PC-3 (cell line): ENCODE data around the gene DNAH17. TPM values are rescaled to one million over a fixed set of nuclear protein-coding genes. Genes with fewer than 3 reads are reported as not detected.

Source experiments
- ATAC-seq: fragments of 200-7000 bp; cut with Tn5 transposase; 2 replicates; pipeline ENCODE4 v1.9.1; 2020; ENCODE audit warnings: mild to moderate bottlenecking, moderate library complexity
- BruUV-seq: library from RNA; stranded (reverse); fragments of 400-500 nt; replicated peaks from 2 replicates; lab custom pipeline; 2021; lab: Mats Ljungman, UMichigan
- CTCF ChIA-PET: fragments of 300-600 bp; sonication (Branson Sonifier 250); formaldehyde crosslinking; loops from one replicate; lab custom pipeline; 2022; ENCODE audit warnings: antibody characterized with exemption; lab: Charles Lee
- POLR2A ChIA-PET: fragments of 300-600 bp; sonication (Branson Sonifier 250); formaldehyde crosslinking; loops from one replicate; lab custom pipeline; 2022; ENCODE audit warnings: antibody characterized with exemption; ENCODE audit not compliant: unreplicated experiment; lab: Charles Lee
- DNase-seq: peaks from one replicate; pipeline ENCODE4 v3.0.0-alpha.2; 2015
- H2AFZ ChIP-seq: fragments of 300-600 bp; sonication (generic); 2 replicates; pipeline ENCODE4 v1.6.0; 2016; ENCODE audit warnings: antibody characterized with exemption, low read length
- H3F3A ChIP-seq: fragments of 300-600 bp; sonication (generic); one replicate; pipeline ENCODE4 v1.6.0; 2017; ENCODE audit warnings: antibody characterized with exemption, low read length, control low read depth, mild to moderate bottlenecking; ENCODE audit not compliant: unreplicated experiment
- H3K27ac ChIP-seq: fragments of 300-600 bp; sonication (generic); 2 replicates; pipeline ENCODE4 v1.5.1; 2016; ENCODE audit warnings: mild to moderate bottlenecking, low read length
- H3K27me3 ChIP-seq: fragments of 300-600 bp; sonication (generic); 2 replicates; pipeline ENCODE4 v1.6.1; 2016; ENCODE audit warnings: low read length, mixed read lengths
- H3K36me3 ChIP-seq: fragments of 300-600 bp; sonication (generic); 2 replicates; pipeline ENCODE4 v1.6.1; 2016; ENCODE audit warnings: low read depth, mixed run types, low read length, mixed read lengths
- H3K4me1 ChIP-seq: fragments of 300-600 bp; sonication (generic); 2 replicates; pipeline ENCODE4 v1.5.1; 2016; ENCODE audit warnings: low read length; ENCODE audit not compliant: insufficient read depth
- H3K4me2 ChIP-seq: fragments of 300-600 bp; sonication (generic); 2 replicates; pipeline ENCODE4 v1.6.0; 2016; ENCODE audit warnings: low read length
- H3K4me3 ChIP-seq: fragments of 300-600 bp; sonication (generic); 2 replicates; pipeline ENCODE4 v1.5.1; 2016; ENCODE audit warnings: mild to moderate bottlenecking, low read length, mixed read lengths
- H3K79me2 ChIP-seq: fragments of 300-600 bp; sonication (generic); 2 replicates; pipeline ENCODE4 v1.6.1; 2017; ENCODE audit warnings: low read length, mixed read lengths
- H3K9ac ChIP-seq: fragments of 300-600 bp; sonication (generic); 2 replicates; pipeline ENCODE4 v1.6.0; 2016; ENCODE audit warnings: mild to moderate bottlenecking, low read length
- H3K9me2 ChIP-seq: fragments of 300-600 bp; sonication (generic); replicated peaks from 2 replicates; pipeline ENCODE4 v1.6.1; 2016; ENCODE audit warnings: mixed run types, low read length, mixed read lengths
- H3K9me3 ChIP-seq: fragments of 300-600 bp; sonication (generic); 2 replicates; pipeline ENCODE4 v1.6.1; 2016; ENCODE audit warnings: low read length, mixed read lengths
- H4K20me1 ChIP-seq: fragments of 300-600 bp; sonication (generic); 2 replicates; pipeline ENCODE4 v1.6.1; 2016; ENCODE audit warnings: low read length, mixed read lengths
- CTCF ChIP-seq: fragments of 300-600 bp; sonication (generic); conservative IDR thresholded peaks from 2 replicates; pipeline ENCODE4 v1.5.1; 2017; ENCODE audit warnings: antibody characterized with exemption, low read depth, mild to moderate bottlenecking, low read length
- EZH2 ChIP-seq: fragments of 300-600 bp; sonication (generic); IDR thresholded peaks from one replicate; pipeline ENCODE4 v1.6.1; 2017; ENCODE audit warnings: antibody characterized with exemption, mild to moderate bottlenecking, low read length; ENCODE audit not compliant: unreplicated experiment
- EZH2phosphoT487 ChIP-seq: fragments of 300-600 bp; sonication (generic); IDR thresholded peaks from 2 replicates; pipeline ENCODE4 v1.6.1; 2018; ENCODE audit warnings: mild to moderate bottlenecking, antibody characterized with exemption, low read length, borderline replicate concordance
- intact Hi-C: fragments of 100-400 bp; cut with micrococcal nuclease; formaldehyde crosslinking; loops from 2 replicates; pipeline ENCODE4 v1.9.0; 2023
- total RNA-seq: library from RNA; depleted of rRNA; stranded (reverse); fragments of >200 nt; gene quantifications from 2 replicates; pipeline ENCODE4 v1.2.3, GENCODE V29; 2014

DNAH17 gene
- total RNA-seq, 1 experiment from 2014 or later, result 0.04 TPM

GRCh38 chr17:78441271-78441971 lies 135.8 kb downstream of the DNAH17 start:
- Histone ChIP-seq H3K4me3 (no peak overlapping the region), H3K36me3 (no peaks in the 10 kb centered on the region), H3K27me3 (no peaks in the 10 kb centered on the region), H3F3A (no peaks in the 10 kb centered on the region), H4K20me1 (no peaks in the 10 kb centered on the region), H3K9me3 (no peaks in the 10 kb centered on the region), H3K9me2 (no peaks in the 10 kb centered on the region), H3K4me1 (peaks cover 4% of the 10 kb centered on the region; the same call in 1 of the 2 replicates), H3K9ac (no peak overlapping the region), H3K79me2 (no peaks in the 10 kb centered on the region), H3K4me2 (no peak overlapping the region), H3K27ac (no peak overlapping the region), H2AFZ (no peak overlapping the region)
- DNase-seq (peak; percentile 38), ATAC-seq (peak; percentile 40; the same call in 1 of the 2 replicates)
- ChIA-PET CTCF (interaction anchor here (0.6 kb wide), 1 partner anchor 299 kb away, joined by 21 read pairs; no protein-coding TSS in a partner anchor), POLR2A (no interaction called here)
- BruUV-seq, result no TSS peak
- no peak for TF ChIP-seq CTCF
- TF ChIP-seq EZH2, result no peak
- TF ChIP-seq EZH2phosphoT487, result no peak
- intact Hi-C loops, result no loop called here

GRCh38 chr17:78438694-78439325 lies 138.4 kb downstream of the DNAH17 start:
- H3K4me3 ChIP-seq, result no peak overlapping the region
- peaks cover 4% of the 10 kb centered on the region; the same call in 1 of the 2 replicates for H3K4me1 ChIP-seq
- H3K36me3 ChIP-seq, result no peaks in the 10 kb centered on the region
- H3K9me2 ChIP-seq, result no peaks in the 10 kb centered on the region
- no peak overlapping the region for H3K4me2 ChIP-seq
- BruUV-seq, result no TSS peak
- no peak overlapping the region for H3K27ac ChIP-seq
- ATAC-seq (no peak), DNase-seq (no peak)
- no peaks in the 10 kb centered on the region for H3F3A ChIP-seq
- ChIA-PET CTCF (no interaction called here), POLR2A (no interaction called here)
- intact Hi-C loops, result no loop called here
- H2AFZ ChIP-seq, result no peak overlapping the region
- H3K79me2 ChIP-seq, result no peaks in the 10 kb centered on the region
- H3K9ac ChIP-seq, result no peak overlapping the region
- H4K20me1 ChIP-seq, result no peaks in the 10 kb centered on the region
- TF ChIP-seq EZH2 (no peak), CTCF (no peak), EZH2phosphoT487 (no peak)
- H3K27me3 ChIP-seq, result no peaks in the 10 kb centered on the region
- H3K9me3 ChIP-seq, result no peaks in the 10 kb centered on the region

GRCh38 chr17:78438271-78438691 lies 138.9 kb downstream of the DNAH17 start:
- CTCF ChIA-PET, result no interaction called here

More at GRCh38 chr17:78438271-78438691, 138.9 kb downstream of the DNAH17 start:
- no peak for DNase-seq
- Histone ChIP-seq H3K4me3 (no peak overlapping the region), H3K36me3 (no peaks in the 10 kb centered on the region), H3K9me2 (no peaks in the 10 kb centered on the region), H2AFZ (no peak overlapping the region), H3K4me1 (peaks cover 4% of the 10 kb centered on the region; the same call in 1 of the 2 replicates), H3K9ac (no peak overlapping the region), H3K9me3 (no peaks in the 10 kb centered on the region), H4K20me1 (no peaks in the 10 kb centered on the region), H3K27ac (no peak overlapping the region), H3K27me3 (no peaks in the 10 kb centered on the region), H3K79me2 (no peaks in the 10 kb centered on the region), H3F3A (no peaks in the 10 kb centered on the region), H3K4me2 (no peak overlapping the region)
- POLR2A ChIA-PET, result no interaction called here
- no peak for ATAC-seq
- intact Hi-C loops, result no loop called here
- TF ChIP-seq EZH2phosphoT487, result no peak
- no peak for TF ChIP-seq EZH2
- TF ChIP-seq CTCF, result no peak
- no TSS peak for BruUV-seq
